ENCODE measurements around the gene SPG7.

The SPG7 gene

DNA sequence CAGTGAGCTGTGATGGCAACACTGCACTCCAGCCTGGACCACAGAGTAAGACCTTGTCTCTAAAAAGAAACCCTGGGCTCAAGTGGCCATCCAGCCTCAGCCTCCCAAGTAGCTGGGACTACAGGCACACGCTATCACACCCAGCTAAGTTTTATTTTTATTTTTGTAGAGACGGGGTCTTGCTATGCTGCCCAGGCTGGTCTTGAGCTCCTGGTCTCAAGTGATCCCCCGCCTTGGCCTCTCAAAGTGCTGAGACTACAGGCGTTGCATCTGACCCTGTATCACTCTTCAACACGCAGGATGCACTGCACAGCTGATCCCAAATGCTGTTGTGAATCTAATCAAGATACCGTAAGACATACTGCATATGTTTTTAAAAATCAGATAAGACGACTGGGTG lies 40.8 kb upstream of the SPG7 start:
- Histone ChIP-seq H3K27me3 (ENCODE audit: insufficient read depth, poor library complexity, severe bottlenecking) (no peaks in the 10 kb centered on the region), H3K27ac (replicated peaks) (no peak overlapping the region), H3K4me3 (replicated peaks; ENCODE audit: insufficient read depth, low read length) (no peak overlapping the region)
- TF ChIP-seq, protein P1, sequence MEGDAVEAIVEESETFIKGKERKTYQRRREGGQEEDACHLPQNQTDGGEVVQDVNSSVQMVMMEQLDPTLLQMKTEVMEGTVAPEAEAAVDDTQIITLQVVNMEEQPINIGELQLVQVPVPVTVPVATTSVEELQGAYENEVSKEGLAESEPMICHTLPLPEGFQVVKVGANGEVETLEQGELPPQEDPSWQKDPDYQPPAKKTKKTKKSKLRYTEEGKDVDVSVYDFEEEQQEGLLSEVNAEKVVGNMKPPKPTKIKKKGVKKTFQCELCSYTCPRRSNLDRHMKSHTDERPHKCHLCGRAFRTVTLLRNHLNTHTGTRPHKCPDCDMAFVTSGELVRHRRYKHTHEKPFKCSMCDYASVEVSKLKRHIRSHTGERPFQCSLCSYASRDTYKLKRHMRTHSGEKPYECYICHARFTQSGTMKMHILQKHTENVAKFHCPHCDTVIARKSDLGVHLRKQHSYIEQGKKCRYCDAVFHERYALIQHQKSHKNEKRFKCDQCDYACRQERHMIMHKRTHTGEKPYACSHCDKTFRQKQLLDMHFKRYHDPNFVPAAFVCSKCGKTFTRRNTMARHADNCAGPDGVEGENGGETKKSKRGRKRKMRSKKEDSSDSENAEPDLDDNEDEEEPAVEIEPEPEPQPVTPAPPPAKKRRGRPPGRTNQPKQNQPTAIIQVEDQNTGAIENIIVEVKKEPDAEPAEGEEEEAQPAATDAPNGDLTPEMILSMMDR (IDR thresholded peaks at IDR 0.05; ENCODE audit: insufficient read depth, low read length), result no peak
- TF ChIP-seq POLR2AphosphoS5 (IDR thresholded peaks at IDR 0.05; ENCODE audit: low read depth), result no peak
- TF ChIP-seq GABPA (IDR thresholded peaks at IDR 0.05; ENCODE audit: low read depth), result no peak
- TF ChIP-seq, protein P2, sequence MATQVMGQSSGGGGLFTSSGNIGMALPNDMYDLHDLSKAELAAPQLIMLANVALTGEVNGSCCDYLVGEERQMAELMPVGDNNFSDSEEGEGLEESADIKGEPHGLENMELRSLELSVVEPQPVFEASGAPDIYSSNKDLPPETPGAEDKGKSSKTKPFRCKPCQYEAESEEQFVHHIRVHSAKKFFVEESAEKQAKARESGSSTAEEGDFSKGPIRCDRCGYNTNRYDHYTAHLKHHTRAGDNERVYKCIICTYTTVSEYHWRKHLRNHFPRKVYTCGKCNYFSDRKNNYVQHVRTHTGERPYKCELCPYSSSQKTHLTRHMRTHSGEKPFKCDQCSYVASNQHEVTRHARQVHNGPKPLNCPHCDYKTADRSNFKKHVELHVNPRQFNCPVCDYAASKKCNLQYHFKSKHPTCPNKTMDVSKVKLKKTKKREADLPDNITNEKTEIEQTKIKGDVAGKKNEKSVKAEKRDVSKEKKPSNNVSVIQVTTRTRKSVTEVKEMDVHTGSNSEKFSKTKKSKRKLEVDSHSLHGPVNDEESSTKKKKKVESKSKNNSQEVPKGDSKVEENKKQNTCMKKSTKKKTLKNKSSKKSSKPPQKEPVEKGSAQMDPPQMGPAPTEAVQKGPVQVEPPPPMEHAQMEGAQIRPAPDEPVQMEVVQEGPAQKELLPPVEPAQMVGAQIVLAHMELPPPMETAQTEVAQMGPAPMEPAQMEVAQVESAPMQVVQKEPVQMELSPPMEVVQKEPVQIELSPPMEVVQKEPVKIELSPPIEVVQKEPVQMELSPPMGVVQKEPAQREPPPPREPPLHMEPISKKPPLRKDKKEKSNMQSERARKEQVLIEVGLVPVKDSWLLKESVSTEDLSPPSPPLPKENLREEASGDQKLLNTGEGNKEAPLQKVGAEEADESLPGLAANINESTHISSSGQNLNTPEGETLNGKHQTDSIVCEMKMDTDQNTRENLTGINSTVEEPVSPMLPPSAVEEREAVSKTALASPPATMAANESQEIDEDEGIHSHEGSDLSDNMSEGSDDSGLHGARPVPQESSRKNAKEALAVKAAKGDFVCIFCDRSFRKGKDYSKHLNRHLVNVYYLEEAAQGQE (IDR thresholded peaks at IDR 0.05; ENCODE audit: insufficient replicate concordance, low read depth), result no peak
- no peak for TF ChIP-seq SPI1 (IDR thresholded peaks at IDR 0.05; ENCODE audit: borderline replicate concordance, low read depth)
- DNase-seq (ENCODE audit: low read depth in 1 of 2, low spot score in 1 of 2), result no peak

DNA sequence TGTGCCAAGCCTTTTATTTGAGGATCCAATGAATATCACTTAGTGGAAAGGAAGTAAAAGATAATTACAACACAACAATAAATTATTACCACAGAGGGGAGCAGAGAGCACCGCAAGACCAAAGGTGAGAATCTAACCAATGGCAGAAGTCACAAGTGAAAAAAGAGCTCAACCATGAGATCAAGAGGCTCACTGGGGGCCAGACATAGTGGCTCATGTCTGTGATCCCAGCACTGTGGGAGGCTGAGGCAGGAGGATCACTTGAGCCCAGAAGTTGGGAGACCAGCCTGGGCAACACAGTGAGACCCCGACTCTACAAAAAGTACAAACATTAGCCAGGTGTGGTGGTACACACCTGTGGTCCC lies 35.5 kb upstream of the SPG7 start:
- Histone ChIP-seq H3K27me3 (ENCODE audit: insufficient read depth, poor library complexity, severe bottlenecking) (no peaks in the 10 kb centered on the region), H3K27ac (replicated peaks) (no peak overlapping the region), H3K4me3 (replicated peaks; ENCODE audit: insufficient read depth, low read length) (no peak overlapping the region)
- no peak for TF ChIP-seq GABPA (IDR thresholded peaks at IDR 0.05; ENCODE audit: low read depth)
- no peak for DNase-seq (ENCODE audit: low read depth in 1 of 2, low spot score in 1 of 2)

DNA sequence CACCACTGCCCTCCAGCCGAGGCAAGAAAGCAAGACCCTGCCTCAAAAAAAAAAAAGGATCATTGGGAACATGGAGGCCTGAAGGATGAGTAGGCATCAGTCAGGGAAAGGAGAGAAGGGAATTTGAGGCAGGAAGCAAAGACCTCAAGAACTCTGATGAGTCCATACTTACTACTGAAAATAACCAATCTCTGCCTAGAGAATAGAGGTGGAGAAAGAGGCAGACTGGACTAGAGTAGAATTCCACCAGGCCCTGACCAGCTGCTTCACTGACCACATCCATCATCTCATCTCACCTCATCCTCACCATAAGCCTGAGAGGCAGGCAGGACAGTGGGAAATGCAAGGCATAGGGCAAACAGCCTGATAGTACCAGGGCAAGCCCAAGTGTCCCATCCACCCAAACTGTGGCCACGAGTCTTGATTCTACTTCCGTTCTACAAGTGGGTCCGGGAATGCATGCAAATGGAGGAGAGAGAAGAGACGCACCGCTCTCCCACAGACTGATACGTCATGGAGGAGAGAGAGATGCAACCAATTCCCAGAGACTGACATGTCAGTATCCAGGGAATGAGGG lies 35.0 kb upstream of the SPG7 start:
- TF ChIP-seq, protein P2 (IDR thresholded peaks at IDR 0.05; ENCODE audit: insufficient replicate concordance, low read depth), result no peak
- TF ChIP-seq GABPA (IDR thresholded peaks at IDR 0.05; ENCODE audit: low read depth), result no peak
- TF ChIP-seq, protein P1 (IDR thresholded peaks at IDR 0.05; ENCODE audit: insufficient read depth, low read length), result no peak
- no peak overlapping the region for H3K4me3 ChIP-seq (replicated peaks; ENCODE audit: insufficient read depth, low read length)
- no peaks in the 10 kb centered on the region for H3K27me3 ChIP-seq (ENCODE audit: insufficient read depth, poor library complexity, severe bottlenecking)
- no peak for DNase-seq (ENCODE audit: low read depth in 1 of 2, low spot score in 1 of 2)
- no peak overlapping the region for H3K27ac ChIP-seq (replicated peaks)

DNA sequence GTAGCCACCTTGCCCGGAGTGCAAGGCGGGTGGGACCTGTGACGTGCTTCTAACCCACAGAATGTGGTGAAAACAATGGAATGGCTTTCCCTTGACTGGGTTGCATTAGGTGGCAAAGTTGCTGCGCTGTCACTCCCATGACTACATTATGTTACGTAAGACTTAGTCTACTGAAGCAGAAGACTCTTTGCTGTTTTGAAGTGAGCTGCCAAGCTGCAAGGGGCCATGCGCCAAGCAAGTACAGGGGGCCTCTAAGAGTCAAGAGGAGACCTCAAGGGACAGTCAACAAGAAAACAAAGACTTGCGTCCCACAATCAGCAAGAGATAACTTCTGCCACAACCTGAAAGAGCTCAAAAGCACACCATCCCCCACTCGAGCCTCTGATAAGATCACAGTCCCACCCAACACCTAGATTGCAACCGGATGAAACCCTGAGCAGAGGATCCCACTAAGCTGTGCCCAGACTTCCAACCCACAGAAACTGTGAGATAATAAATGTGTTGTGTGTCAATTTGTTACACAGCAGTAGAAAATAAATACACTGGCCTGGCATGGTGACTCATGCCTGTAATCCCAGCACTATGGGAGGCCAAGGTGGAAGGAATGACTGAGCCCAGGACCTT lies 34.3 kb upstream of the SPG7 start:
- no peak overlapping the region for H3K27ac ChIP-seq (replicated peaks)
- peak in 1 of 2 experiments; percentile 20 for DNase-seq (ENCODE audit: low read depth in 1 of 2, low spot score in 1 of 2)
- TF ChIP-seq, protein P2 (IDR thresholded peaks at IDR 0.05; ENCODE audit: insufficient replicate concordance, low read depth), result no peak
- TF ChIP-seq, protein P1 (IDR thresholded peaks at IDR 0.05; ENCODE audit: insufficient read depth, low read length), result no peak
- TF ChIP-seq SPI1 (IDR thresholded peaks at IDR 0.05; ENCODE audit: borderline replicate concordance, low read depth), result no peak
- TF ChIP-seq POLR2AphosphoS5 (IDR thresholded peaks at IDR 0.05; ENCODE audit: low read depth), result no peak
- TF ChIP-seq GABPA (IDR thresholded peaks at IDR 0.05; ENCODE audit: low read depth), result no peak
- no peaks in the 10 kb centered on the region for H3K27me3 ChIP-seq (ENCODE audit: insufficient read depth, poor library complexity, severe bottlenecking)
- no peak overlapping the region for H3K4me3 ChIP-seq (replicated peaks; ENCODE audit: insufficient read depth, low read length)

Data from HL-60 (cell line).